RWPE2 (cell line): Measurements from ENCODE around the gene SLC28A1.

Experiments
- ATAC-seq: fragments of 200-7000 bp; cut with Tn5 transposase; 3 replicates; pipeline ENCODE4 v1.9.1; 2021; ENCODE audit warnings: low read depth
- DNase-seq: peaks from one replicate; pipeline ENCODE4 v3.0.0-alpha.2; 2020; ENCODE audit warnings: low spot score
- H3K27ac ChIP-seq: fragments of 450-650 bp; 2 replicates; pipeline ENCODE4 v1.5.1; 2017; ENCODE audit warnings: mild to moderate bottlenecking; ENCODE audit not compliant: poor library complexity, severe bottlenecking
- H3K27me3 ChIP-seq: fragments of 250-450 bp; sonication (Bioruptor Pico); 2 replicates; pipeline ENCODE4 v1.5.1; 2021; ENCODE audit warnings: mild to moderate bottlenecking, moderate library complexity; ENCODE audit not compliant: insufficient read depth, poor library complexity, severe bottlenecking
- H3K36me3 ChIP-seq: fragments of 250-450 bp; sonication (Bioruptor Pico); 2 replicates; pipeline ENCODE4 v1.5.1; 2020; ENCODE audit warnings: low read depth, mild to moderate bottlenecking, moderate library complexity
- H3K4me1 ChIP-seq: fragments of 250-450 bp; sonication (Bioruptor Pico); 2 replicates; pipeline ENCODE4 v1.5.1; 2021; ENCODE audit warnings: mild to moderate bottlenecking, moderate library complexity; ENCODE audit not compliant: insufficient read depth, poor library complexity, severe bottlenecking
- H3K4me3 ChIP-seq: fragments of 250-450 bp; sonication (Bioruptor Pico); 2 replicates; pipeline ENCODE4 v1.5.1; 2021; ENCODE audit warnings: mild to moderate bottlenecking, moderate library complexity; ENCODE audit not compliant: severe bottlenecking
- H3K9me3 ChIP-seq: fragments of 250-450 bp; sonication (Bioruptor Pico); 2 replicates; pipeline ENCODE4 v1.5.1; 2021; ENCODE audit warnings: mild to moderate bottlenecking, moderate library complexity; ENCODE audit not compliant: severe bottlenecking
- TF ChIP-seq, protein P1 (sequence below): fragments of 450-650 bp; IDR thresholded peaks from one replicate; pipeline ENCODE4 v1.5.1; 2017; ENCODE audit warnings: mild to moderate bottlenecking, moderate library complexity; ENCODE audit not compliant: poor library complexity, severe bottlenecking

The SLC28A1 gene

DNA sequence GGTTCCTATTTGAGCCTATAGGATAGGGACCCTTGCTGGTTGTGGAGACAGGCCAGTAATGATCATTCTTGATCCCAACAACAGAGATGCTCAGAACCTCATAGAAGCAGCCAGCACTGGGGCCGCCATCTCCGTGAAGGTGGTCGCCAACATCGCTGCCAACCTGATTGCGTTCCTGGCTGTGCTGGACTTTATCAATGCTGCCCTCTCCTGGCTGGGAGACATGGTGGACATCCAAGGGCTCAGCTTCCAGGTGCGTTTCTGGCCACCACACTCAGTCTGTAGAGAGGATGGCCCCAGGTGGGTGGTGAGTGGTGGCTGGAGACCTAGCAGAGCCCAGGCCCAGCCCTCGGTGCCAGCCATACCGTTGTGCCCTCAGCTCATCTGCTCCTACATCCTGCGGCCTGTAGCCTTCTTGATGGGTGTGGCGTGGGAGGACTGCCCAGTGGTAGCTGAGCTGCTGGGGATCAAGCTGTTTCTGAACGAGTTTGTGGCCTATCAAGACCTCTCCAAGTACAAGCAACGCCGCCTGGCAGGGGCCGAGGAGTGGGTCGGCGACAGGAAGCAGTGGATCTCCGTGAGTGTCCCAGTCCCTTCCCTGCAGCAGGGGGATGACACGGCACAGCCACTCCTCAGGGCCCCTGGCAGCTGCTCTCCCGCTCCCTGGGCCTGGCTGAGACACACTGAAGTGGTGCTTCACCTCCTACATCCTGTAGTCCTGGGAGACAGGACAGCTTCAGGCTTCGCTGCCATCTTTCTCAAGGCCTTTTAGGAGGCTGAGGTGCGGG, 50.7 kb downstream of the SLC28A1 start:
- H3K9me3 ChIP-seq, result no peaks in the 10 kb centered on the region
- no peak for DNase-seq
- TF ChIP-seq, protein P1, sequence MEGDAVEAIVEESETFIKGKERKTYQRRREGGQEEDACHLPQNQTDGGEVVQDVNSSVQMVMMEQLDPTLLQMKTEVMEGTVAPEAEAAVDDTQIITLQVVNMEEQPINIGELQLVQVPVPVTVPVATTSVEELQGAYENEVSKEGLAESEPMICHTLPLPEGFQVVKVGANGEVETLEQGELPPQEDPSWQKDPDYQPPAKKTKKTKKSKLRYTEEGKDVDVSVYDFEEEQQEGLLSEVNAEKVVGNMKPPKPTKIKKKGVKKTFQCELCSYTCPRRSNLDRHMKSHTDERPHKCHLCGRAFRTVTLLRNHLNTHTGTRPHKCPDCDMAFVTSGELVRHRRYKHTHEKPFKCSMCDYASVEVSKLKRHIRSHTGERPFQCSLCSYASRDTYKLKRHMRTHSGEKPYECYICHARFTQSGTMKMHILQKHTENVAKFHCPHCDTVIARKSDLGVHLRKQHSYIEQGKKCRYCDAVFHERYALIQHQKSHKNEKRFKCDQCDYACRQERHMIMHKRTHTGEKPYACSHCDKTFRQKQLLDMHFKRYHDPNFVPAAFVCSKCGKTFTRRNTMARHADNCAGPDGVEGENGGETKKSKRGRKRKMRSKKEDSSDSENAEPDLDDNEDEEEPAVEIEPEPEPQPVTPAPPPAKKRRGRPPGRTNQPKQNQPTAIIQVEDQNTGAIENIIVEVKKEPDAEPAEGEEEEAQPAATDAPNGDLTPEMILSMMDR, result peak; percentile 40
- no peak overlapping the region for H3K4me3 ChIP-seq
- H3K27me3 ChIP-seq, result no peaks in the 10 kb centered on the region
- no peak overlapping the region for H3K27ac ChIP-seq
- peak; percentile 23; the same call in 1 of the 3 replicates for ATAC-seq
- peaks cover 2% of the 10 kb centered on the region for H3K4me1 ChIP-seq
- H3K36me3 ChIP-seq, result no peaks in the 10 kb centered on the region

DNA sequence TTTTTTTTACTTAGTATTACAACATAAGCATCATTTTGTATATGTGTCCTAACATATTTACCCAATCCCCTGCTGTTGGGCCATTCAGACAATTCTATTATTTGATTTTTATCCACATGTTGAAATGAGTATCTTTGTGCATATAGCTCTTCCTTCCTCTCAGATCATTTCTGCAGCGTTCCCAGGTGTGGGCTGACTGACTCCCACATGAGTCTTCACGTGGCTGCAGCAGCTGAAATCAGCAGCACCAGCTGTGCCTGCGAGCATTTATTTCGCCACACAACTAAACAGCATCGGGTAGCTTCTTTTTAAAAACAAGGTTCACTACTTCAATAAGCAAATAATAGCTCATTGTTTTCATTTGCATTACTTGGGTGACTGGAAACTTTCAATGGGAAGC, 52.7 kb downstream of the SLC28A1 start:
- no peak overlapping the region for H3K27ac ChIP-seq
- no peaks in the 10 kb centered on the region for H3K27me3 ChIP-seq
- ATAC-seq (peak; percentile 56; the same call in 1 of the 3 replicates), DNase-seq (no peak)
- TF ChIP-seq, protein P1, result no peak
- H3K9me3 ChIP-seq, result no peaks in the 10 kb centered on the region
- H3K36me3 ChIP-seq, result no peaks in the 10 kb centered on the region
- H3K4me1 ChIP-seq, result no peaks in the 10 kb centered on the region
- H3K4me3 ChIP-seq, result no peak overlapping the region

DNA sequence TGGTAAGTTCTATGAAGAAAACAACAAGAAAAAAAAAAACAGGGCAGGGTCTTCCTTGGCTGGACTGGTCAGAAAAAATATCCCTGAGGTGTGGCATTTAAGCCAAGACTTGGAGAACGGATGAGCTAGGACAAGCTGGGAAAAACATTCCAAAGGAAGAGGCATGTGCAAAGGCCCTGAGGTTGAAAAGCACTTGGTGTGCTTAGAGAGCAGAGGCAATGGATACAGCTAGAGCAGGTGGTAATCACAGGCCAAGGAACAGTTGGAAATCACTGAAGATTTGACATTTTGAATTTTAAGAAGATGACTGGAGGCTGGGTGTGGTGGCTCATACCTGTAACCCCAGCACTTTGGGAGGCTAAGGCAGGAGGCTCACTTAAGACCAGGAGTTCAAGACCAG, 54.3 kb downstream of the SLC28A1 start:
- Histone ChIP-seq H3K4me1 (no peaks in the 10 kb centered on the region), H3K27me3 (no peaks in the 10 kb centered on the region), H3K9me3 (no peaks in the 10 kb centered on the region), H3K36me3 (no peaks in the 10 kb centered on the region), H3K27ac (no peak overlapping the region), H3K4me3 (no peak overlapping the region)
- ATAC-seq, result no peak
- DNase-seq, result no peak
- TF ChIP-seq, protein P1, result no peak

DNA sequence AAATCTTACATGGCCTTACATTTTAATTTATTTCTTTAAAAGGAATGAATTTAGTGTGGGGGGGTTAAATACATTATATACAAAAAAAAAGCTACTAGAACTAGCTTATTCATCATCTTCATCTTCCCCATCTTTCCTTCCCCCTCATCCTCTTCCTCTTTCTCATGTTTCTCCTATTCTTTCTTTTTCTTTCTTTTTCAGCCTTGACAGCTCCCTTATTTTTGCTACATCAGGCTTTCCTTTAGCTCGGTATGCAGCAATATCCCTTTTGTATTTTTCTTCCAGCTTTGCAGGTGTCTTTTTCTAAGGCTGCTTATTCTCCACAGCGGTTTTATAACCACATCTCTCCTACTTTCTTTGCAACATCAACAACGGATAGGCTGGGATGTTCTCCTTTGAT, 55.9 kb downstream of the SLC28A1 start:
- no peaks in the 10 kb centered on the region for H3K36me3 ChIP-seq
- ATAC-seq, result no peak
- no peak overlapping the region for H3K27ac ChIP-seq
- no peak overlapping the region for H3K4me3 ChIP-seq
- DNase-seq, result no peak
- no peaks in the 10 kb centered on the region for H3K27me3 ChIP-seq
- TF ChIP-seq, protein P1, result no peak
- H3K9me3 ChIP-seq, result no peaks in the 10 kb centered on the region
- H3K4me1 ChIP-seq, result no peaks in the 10 kb centered on the region

DNA sequence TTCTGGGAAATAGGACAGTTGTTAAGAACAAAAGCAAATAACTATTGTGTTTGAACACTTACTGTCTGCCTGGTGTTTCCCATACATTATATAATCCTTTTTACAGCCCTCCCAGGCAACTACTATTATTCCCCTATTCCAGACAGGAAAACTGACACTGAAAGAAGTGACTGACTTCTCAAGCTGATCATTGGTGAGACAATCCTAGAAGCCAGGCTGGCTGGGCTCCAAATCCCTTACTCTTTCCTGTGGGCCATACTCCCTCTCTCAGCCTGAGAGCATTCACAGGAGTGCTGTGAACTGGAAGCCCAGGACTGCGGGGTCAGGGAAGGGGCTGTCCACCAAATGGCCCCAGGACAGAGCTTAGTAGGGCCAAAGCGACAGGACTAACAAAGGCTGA, 58.0 kb downstream of the SLC28A1 start:
- no peaks in the 10 kb centered on the region for H3K27me3 ChIP-seq
- no peak overlapping the region for H3K27ac ChIP-seq
- no peaks in the 10 kb centered on the region for H3K36me3 ChIP-seq
- H3K4me3 ChIP-seq, result no peak overlapping the region
- no peak for ATAC-seq
- DNase-seq, result no peak
- TF ChIP-seq, protein P1, result no peak
- H3K9me3 ChIP-seq, result no peaks in the 10 kb centered on the region
- no peaks in the 10 kb centered on the region for H3K4me1 ChIP-seq
